KMS-11 (cell line): ENCODE results near the gene FAM186B.

ENCODE experiments used
- H2AFZ ChIP-seq: fragments of 200-600 bp; sonication (generic); 2 replicates; pipeline ENCODE4 v1.6.1; 2016; ENCODE audit warnings: antibody characterized with exemption, mixed run types, low read depth
- H3K27ac ChIP-seq: fragments of 200-600 bp; sonication (generic); 2 replicates; pipeline ENCODE4 v1.6.1; 2016; ENCODE audit warnings: mild to moderate bottlenecking, mixed run types
- H3K27me3 ChIP-seq: fragments of 200-600 bp; sonication (generic); 2 replicates; pipeline ENCODE4 v1.6.1; 2017; ENCODE audit warnings: mild to moderate bottlenecking, low read depth, mixed run types, moderate library complexity; ENCODE audit not compliant: insufficient read depth
- H3K36me3 ChIP-seq: fragments of 200-600 bp; sonication (generic); 2 replicates; pipeline ENCODE4 v1.6.1; 2017; ENCODE audit warnings: mild to moderate bottlenecking, mixed run types; ENCODE audit not compliant: insufficient read depth
- H3K4me1 ChIP-seq: fragments of 200-600 bp; sonication (generic); 2 replicates; pipeline ENCODE4 v1.6.1; 2016; ENCODE audit warnings: mild to moderate bottlenecking, low read depth, mixed run types; ENCODE audit not compliant: poor library complexity, severe bottlenecking
- H3K4me2 ChIP-seq: fragments of 200-600 bp; sonication (generic); 2 replicates; pipeline ENCODE4 v1.7.0; 2016; ENCODE audit warnings: mild to moderate bottlenecking, mixed run types
- H3K4me3 ChIP-seq: fragments of 200-600 bp; sonication (generic); IDR thresholded peaks from 2 replicates; pipeline ENCODE4 v1.6.1; 2017; ENCODE audit warnings: low read depth, low read length, mixed read lengths; ENCODE audit not compliant: insufficient read depth
- H3K79me2 ChIP-seq: fragments of 200-600 bp; sonication (generic); 2 replicates; pipeline ENCODE4 v1.6.1; 2016; ENCODE audit warnings: low read depth, mixed run types; ENCODE audit not compliant: insufficient read depth
- H3K9ac ChIP-seq: fragments of 200-600 bp; sonication (generic); 2 replicates; pipeline ENCODE4 v1.6.1; 2016; ENCODE audit warnings: mild to moderate bottlenecking, mixed run types
- H4K20me1 ChIP-seq: fragments of 200-600 bp; sonication (generic); 2 replicates; pipeline ENCODE4 v1.6.1; 2016; ENCODE audit warnings: mild to moderate bottlenecking, mixed run types; ENCODE audit not compliant: insufficient read depth
- TF ChIP-seq, protein P1 (sequence below): fragments of 200-600 bp; sonication (generic); conservative IDR thresholded peaks from 2 replicates; pipeline ENCODE4 v1.6.1; 2017; ENCODE audit warnings: low read depth, mild to moderate bottlenecking, antibody characterized with exemption, low read length, moderate library complexity, mixed read lengths

Gene FAM186B

DNA sequence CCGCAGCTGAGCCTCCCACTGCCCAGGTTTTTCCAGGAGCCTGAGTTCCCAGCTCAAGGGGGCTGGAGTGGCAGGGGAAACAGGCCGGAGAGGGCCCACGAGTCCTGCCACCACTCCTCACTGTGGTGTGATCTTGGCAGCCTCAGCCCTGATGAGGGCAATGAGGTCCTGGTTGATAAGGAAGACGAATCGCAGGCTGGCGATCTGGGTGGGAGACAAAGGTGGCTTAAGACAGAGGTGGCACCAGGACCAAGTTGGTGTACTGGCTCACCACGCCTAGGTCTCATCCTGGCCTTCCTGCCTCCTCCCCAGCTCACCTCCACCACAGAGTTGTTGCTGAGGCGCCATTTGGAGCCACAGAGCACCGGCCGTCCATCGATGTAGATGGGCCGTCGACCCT, 46.9 kb downstream of the FAM186B start:
- Histone ChIP-seq H3K9ac (no peak overlapping the region), H3K4me1 (no peaks in the 10 kb centered on the region), H3K4me2 (no peak overlapping the region), H3K27me3 (no peaks in the 10 kb centered on the region), H3K36me3 (no peaks in the 10 kb centered on the region), H3K27ac (no peak overlapping the region), H3K79me2 (no peaks in the 10 kb centered on the region), H3K4me3 (no peak overlapping the region), H2AFZ (no peak overlapping the region), H4K20me1 (no peaks in the 10 kb centered on the region)
- TF ChIP-seq, protein P1, sequence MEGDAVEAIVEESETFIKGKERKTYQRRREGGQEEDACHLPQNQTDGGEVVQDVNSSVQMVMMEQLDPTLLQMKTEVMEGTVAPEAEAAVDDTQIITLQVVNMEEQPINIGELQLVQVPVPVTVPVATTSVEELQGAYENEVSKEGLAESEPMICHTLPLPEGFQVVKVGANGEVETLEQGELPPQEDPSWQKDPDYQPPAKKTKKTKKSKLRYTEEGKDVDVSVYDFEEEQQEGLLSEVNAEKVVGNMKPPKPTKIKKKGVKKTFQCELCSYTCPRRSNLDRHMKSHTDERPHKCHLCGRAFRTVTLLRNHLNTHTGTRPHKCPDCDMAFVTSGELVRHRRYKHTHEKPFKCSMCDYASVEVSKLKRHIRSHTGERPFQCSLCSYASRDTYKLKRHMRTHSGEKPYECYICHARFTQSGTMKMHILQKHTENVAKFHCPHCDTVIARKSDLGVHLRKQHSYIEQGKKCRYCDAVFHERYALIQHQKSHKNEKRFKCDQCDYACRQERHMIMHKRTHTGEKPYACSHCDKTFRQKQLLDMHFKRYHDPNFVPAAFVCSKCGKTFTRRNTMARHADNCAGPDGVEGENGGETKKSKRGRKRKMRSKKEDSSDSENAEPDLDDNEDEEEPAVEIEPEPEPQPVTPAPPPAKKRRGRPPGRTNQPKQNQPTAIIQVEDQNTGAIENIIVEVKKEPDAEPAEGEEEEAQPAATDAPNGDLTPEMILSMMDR: no peak

DNA sequence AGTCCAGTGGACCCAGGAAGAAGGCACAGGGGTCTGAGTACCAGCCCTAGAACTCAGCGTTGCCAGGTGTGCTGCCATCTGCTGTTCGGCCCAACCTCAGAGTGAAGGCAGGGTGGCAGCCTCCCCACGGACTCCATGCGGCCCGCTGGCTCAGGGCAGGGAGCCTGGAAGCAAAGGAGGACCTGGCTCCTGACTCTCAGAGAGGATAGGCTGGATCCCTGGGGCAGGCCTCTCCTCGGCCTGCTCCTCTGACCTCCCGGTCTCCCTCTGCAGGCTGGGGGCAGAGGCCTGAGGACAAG, 47.6 kb downstream of the FAM186B start:
- no peaks in the 10 kb centered on the region for H3K27me3 ChIP-seq
- H3K36me3 ChIP-seq: no peaks in the 10 kb centered on the region
- H3K27ac ChIP-seq: no peak overlapping the region
- no peak overlapping the region for H3K9ac ChIP-seq
- H3K4me3 ChIP-seq: no peak overlapping the region
- TF ChIP-seq, protein P1: no peak
- no peak overlapping the region for H2AFZ ChIP-seq
- no peaks in the 10 kb centered on the region for H3K4me1 ChIP-seq
- H3K79me2 ChIP-seq: no peaks in the 10 kb centered on the region
- no peaks in the 10 kb centered on the region for H4K20me1 ChIP-seq
- no peak overlapping the region for H3K4me2 ChIP-seq

DNA sequence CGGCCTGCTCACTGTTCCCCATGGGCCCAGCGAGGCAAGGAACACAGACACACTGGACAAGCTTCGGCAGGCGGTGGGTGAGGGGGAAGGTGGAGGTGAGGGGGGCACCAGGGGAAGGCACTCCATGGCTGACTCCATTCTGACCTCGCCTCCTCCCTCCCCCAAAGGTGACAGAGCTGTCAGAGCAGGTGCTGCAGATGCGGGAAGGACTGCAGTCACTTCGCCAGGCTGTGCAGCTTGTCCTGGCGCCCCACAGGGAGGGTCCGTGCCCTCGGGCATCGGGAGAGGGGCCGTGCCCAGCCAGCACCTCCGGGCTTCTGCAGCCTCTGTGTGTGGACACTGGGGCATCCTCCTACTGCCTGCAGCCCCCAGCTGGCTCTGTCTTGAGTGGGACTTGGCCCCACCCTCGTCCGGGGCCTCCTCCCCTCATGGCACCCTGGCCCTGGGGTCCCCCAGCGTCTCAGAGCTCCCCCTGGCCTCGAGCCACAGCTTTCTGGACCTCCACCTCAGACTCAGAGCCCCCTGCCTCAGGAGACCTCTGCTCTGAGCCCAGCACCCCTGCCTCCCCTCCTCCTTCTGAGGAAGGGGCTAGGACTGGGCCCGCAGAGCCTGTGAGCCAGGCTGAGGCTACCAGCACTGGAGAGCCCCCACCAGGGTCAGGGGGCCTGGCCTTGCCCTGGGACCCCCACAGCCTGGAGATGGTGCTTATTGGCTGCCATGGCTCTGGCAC, 48.1 kb downstream of the FAM186B start:
- Histone ChIP-seq H3K36me3 (no peaks in the 10 kb centered on the region), H3K79me2 (no peaks in the 10 kb centered on the region), H3K4me2 (no peak overlapping the region), H3K9ac (no peak overlapping the region), H2AFZ (no peak overlapping the region), H3K27ac (no peak overlapping the region), H3K27me3 (peaks cover 2% of the 10 kb centered on the region; the same call in 1 of the 2 replicates), H3K4me3 (no peak overlapping the region), H4K20me1 (no peaks in the 10 kb centered on the region), H3K4me1 (no peaks in the 10 kb centered on the region)
- TF ChIP-seq, protein P1: no peak

DNA sequence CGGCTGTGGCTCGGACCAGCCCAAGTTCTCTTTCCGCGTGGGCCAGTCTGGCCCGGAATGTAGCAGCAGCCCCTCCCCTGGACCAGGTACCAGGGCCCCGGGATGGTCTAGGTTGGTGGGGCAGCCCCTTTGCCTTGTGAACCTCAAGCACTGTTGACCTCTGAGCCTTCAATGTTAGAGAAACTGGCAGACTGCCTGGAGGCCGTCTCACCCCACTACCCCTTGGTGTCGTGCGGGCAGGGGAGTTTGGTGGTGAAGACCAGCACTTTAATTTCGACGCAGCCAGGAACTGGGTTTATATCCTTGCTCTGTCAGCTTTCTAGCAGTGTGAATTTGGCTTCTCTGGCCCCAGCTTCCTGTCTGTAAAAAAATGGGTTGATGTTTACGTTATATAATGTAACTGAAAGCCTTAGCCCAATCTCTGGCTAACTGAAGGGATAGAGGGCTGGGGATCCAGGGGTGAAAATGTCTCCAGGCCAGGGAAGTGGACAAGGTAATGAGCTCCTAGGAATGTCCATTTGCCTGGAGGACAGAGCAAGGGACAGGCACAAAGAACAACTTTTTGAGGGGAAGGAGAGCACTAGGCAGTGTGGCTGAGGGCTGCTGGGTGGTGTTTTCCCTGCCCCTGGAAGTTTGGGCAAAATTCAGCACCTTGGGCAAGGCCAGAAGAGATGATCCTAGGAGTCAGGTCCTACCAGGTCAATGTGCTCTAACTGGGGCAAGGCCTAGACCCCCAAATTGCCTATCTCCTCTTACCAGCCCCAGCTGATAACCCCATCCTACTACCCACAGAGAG, 48.9 kb downstream of the FAM186B start:
- H3K9ac ChIP-seq: no peak overlapping the region
- H4K20me1 ChIP-seq: no peaks in the 10 kb centered on the region
- H3K36me3 ChIP-seq: no peaks in the 10 kb centered on the region
- no peak overlapping the region for H3K27ac ChIP-seq
- TF ChIP-seq, protein P1: no peak
- H3K4me1 ChIP-seq: no peaks in the 10 kb centered on the region
- peaks cover 10% of the 10 kb centered on the region; the same call in 1 of the 2 replicates for H3K27me3 ChIP-seq
- H2AFZ ChIP-seq: no peak overlapping the region
- H3K4me3 ChIP-seq: no peak overlapping the region
- H3K79me2 ChIP-seq: no peaks in the 10 kb centered on the region
- H3K4me2 ChIP-seq: no peak overlapping the region
